Natural killer cell (primary cell): Measurements from ENCODE around the gene LTA. TPM values are rescaled to one million over a fixed set of nuclear protein-coding genes. Genes with fewer than 3 reads are reported as not detected.
"Not testable (repeated sequence)": the region's sequence is repeated elsewhere in the genome, so short reads cannot be mapped to it uniquely, and the experiment has no call there.

ENCODE experiments used
- ATAC-seq, 3 donors: fragments of 150-1000 bp in 2 of 3; fragments of 200-7000 bp in 1 of 3; cut with Tn5 transposase; 1 replicate in 1 of 3; 2 replicates in 2 of 3; pipeline ENCODE4 v1.10.0; 2021; ENCODE audit warnings: mild to moderate bottlenecking in 2 of 3, moderate library complexity in 2 of 3
- DNase-seq, 2 donors: peaks; one replicate each; pipeline versions ENCODE4 v3.0.0 to v3.0.0-alpha.2; 2013 to 2021; ENCODE audit warnings: mixed read lengths in 1 of 2
- H3K27ac ChIP-seq: one replicate; pipeline ENCODE4 v1.5.1; 2013; ENCODE audit warnings: mild to moderate bottlenecking, low read length
- H3K27me3 ChIP-seq: one replicate; pipeline ENCODE4 v1.6.1; 2013; ENCODE audit warnings: low read length; ENCODE audit not compliant: control insufficient read depth, insufficient read depth
- H3K36me3 ChIP-seq: one replicate; pipeline ENCODE4 v1.6.1; 2013; ENCODE audit warnings: low read length; ENCODE audit not compliant: control insufficient read depth, insufficient read depth
- H3K4me1 ChIP-seq: one replicate; pipeline ENCODE4 v1.6.1; 2013; ENCODE audit warnings: low read length; ENCODE audit not compliant: control insufficient read depth, insufficient read depth
- H3K4me3 ChIP-seq: one replicate; pipeline ENCODE4 v1.5.1; 2013; ENCODE audit warnings: low read length
- H3K9me3 ChIP-seq: one replicate; pipeline ENCODE4 v1.6.1; 2013; ENCODE audit warnings: low read length; ENCODE audit not compliant: control insufficient read depth, insufficient read depth
- H3K27ac Mint-ChIP-seq, 2 donors: one replicate each; pipeline ENCODE4 v1.8.0; 2022; ENCODE audit warnings: mild to moderate bottlenecking in 2 of 2, mixed read lengths in 2 of 2, moderate library complexity in 1 of 2
- H3K27me3 Mint-ChIP-seq, 2 donors: one replicate each; pipeline ENCODE4 v1.8.0; 2022; ENCODE audit warnings: low read depth in 2 of 2, mixed read lengths in 2 of 2
- H3K36me3 Mint-ChIP-seq: one replicate; pipeline ENCODE4 v1.8.0; 2022; ENCODE audit warnings: mixed read lengths
- H3K4me1 Mint-ChIP-seq, 2 donors: one replicate each; pipeline ENCODE4 v1.8.0; 2022; ENCODE audit warnings: mixed read lengths in 2 of 2
- H3K4me3 Mint-ChIP-seq: one replicate; pipeline ENCODE4 v1.8.0; 2022; ENCODE audit warnings: mild to moderate bottlenecking, moderate library complexity, mixed read lengths
- H3K9me3 Mint-ChIP-seq, 2 donors: one replicate each; pipeline ENCODE4 v1.8.0; 2022; ENCODE audit warnings: mixed read lengths in 2 of 2
- CTCF ChIP-seq: fragments of 200-600 bp; IDR thresholded peaks from one replicate; pipeline ENCODE4 v1.8.0; 2022; ENCODE audit warnings: antibody characterized with exemption
- WGBS: methylation state at CpG from one replicate; pipeline ENCODE4 v1.1.7; 2013; ENCODE audit warnings: missing lambda C conversion rate; ENCODE audit not compliant: insufficient coverage; 5-methylcytosine and 5-hydroxymethylcytosine counted together
- intact Hi-C: fragments of 100-400 bp; cut with micrococcal nuclease; formaldehyde crosslinking; loops from one replicate; pipeline ENCODE4 v1.14.2; 2022
- total RNA-seq, 4 donors: library from RNA; stranded (reverse); fragments of 120-200 nt in 1 of 4; gene quantifications; one replicate each; pipeline versions ENCODE4 v1.2.3 to v1.2.4, GENCODE V29; 2013 to 2022

Gene LTA
- total RNA-seq, 3 donors from 2014 or later (not counting 1 experiment from before 2014, with no cell fraction given) = 7.6 to 13.1 (median 8.7) TPM

- peak overlapping the region; percentile 77 for H3K27ac ChIP-seq
- no peak for TF ChIP-seq CTCF
- intact Hi-C loops = no loop called here
- Mint-ChIP-seq H3K4me3 (peak overlapping the region; percentile 69), H3K27ac (peak overlapping the region; percentile 79 to 87), H3K9me3 (no peaks in the 10 kb centered on the region), H3K4me1 (peaks cover 62 to 72% of the 10 kb centered on the region in 2 donors), H3K27me3 (no peaks in the 10 kb centered on the region), H3K36me3 (no peaks in the 10 kb centered on the region)
- peaks cover 3% of the 10 kb centered on the region for H3K36me3 ChIP-seq
- no peaks in the 10 kb centered on the region for H3K9me3 ChIP-seq
- peak in 1 of 2 donors; percentile 65 for DNase-seq
- H3K4me3 ChIP-seq = peak overlapping the region; percentile 28
- peaks cover 95% of the 10 kb centered on the region for H3K4me1 ChIP-seq
- H3K27me3 ChIP-seq = no peaks in the 10 kb centered on the region
- ATAC-seq = peak; percentile 58 to 77 (median 64)
- WGBS = 12% methylated on average over 8 of the region's 9 CpGs
Measured at GRCh38 chr6:31586599-31587281, 14.7 kb downstream of the LTA start.

- WGBS = 31% methylated on average over 11 of the region's 12 CpGs
- intact Hi-C loops = no loop called here
- ATAC-seq = no peak
Measured at GRCh38 chr6:31587791-31588777, 16.0 kb downstream of the LTA start.

GRCh38 chr6:31588871-31589650 lies 17.0 kb downstream of the LTA start:
- Mint-ChIP-seq H3K27me3 (no peaks in the 10 kb centered on the region), H3K9me3 (no peaks in the 10 kb centered on the region), H3K36me3 (no peaks in the 10 kb centered on the region), H3K27ac (peak overlapping the region; percentile 56 to 87), H3K4me1 (peaks cover 56 to 77% of the 10 kb centered on the region in 2 donors), H3K4me3 (peak overlapping the region; percentile 21)
- no peak for TF ChIP-seq CTCF
- no peak for DNase-seq
- WGBS = 78% methylated on average over 9 of the region's 9 CpGs
- H3K36me3 ChIP-seq = peaks cover 3% of the 10 kb centered on the region
- intact Hi-C loops = no loop called here
- peak overlapping the region; percentile 77 for H3K27ac ChIP-seq
- H3K4me3 ChIP-seq = no peak overlapping the region
- no peaks in the 10 kb centered on the region for H3K27me3 ChIP-seq
- no peak for ATAC-seq
- H3K4me1 ChIP-seq = peaks cover 95% of the 10 kb centered on the region
- H3K9me3 ChIP-seq = no peaks in the 10 kb centered on the region

More at GRCh38 chr6:31587791-31588777, 16.0 kb downstream of the LTA start:
- Mint-ChIP-seq H3K4me3 (peak overlapping the region; percentile 74), H3K27ac (peak overlapping the region; percentile 79 to 87), H3K4me1 (peaks cover 57 to 70% of the 10 kb centered on the region in 2 donors), H3K27me3 (no peaks in the 10 kb centered on the region), H3K9me3 (no peaks in the 10 kb centered on the region), H3K36me3 (no peaks in the 10 kb centered on the region)
- H3K4me1 ChIP-seq = peaks cover 95% of the 10 kb centered on the region
- H3K27ac ChIP-seq = peak overlapping the region; percentile 77
- no peaks in the 10 kb centered on the region for H3K27me3 ChIP-seq
- TF ChIP-seq CTCF = no peak
- peaks cover 3% of the 10 kb centered on the region for H3K36me3 ChIP-seq
- no peak for DNase-seq
- no peaks in the 10 kb centered on the region for H3K9me3 ChIP-seq
- peak overlapping the region; percentile 15 for H3K4me3 ChIP-seq

- DNase-seq, intact Hi-C loops, H3K27me3 Mint-ChIP-seq, H3K4me3 ChIP-seq, H3K27me3 ChIP-seq, H3K36me3 ChIP-seq, H3K9me3 Mint-ChIP-seq, H3K36me3 Mint-ChIP-seq, H3K9me3 ChIP-seq, ATAC-seq, H3K27ac ChIP-seq: not testable (repeated sequence)
- 81% methylated on average over 5 of the region's 5 CpGs for WGBS
- Mint-ChIP-seq H3K27ac (peak overlapping the region in 1 of 2 donors; percentile 85), H3K4me3 (peak overlapping the region; percentile 84), H3K4me1 (peaks cover 51 to 72% of the 10 kb centered on the region in 2 donors)
- peaks cover 89% of the 10 kb centered on the region for H3K4me1 ChIP-seq
Measured at GRCh38 chr6:31590691-31591090, 18.6 kb downstream of the LTA start.
